ENCODE measurements around the gene DEAF1.

DEAF1 gene

GRCh38 chr11:608791-609251, 86.2 kb downstream of the DEAF1 start:
- no peaks in the 10 kb centered on the region; the same call in 1 of the 2 replicates for H3K36me3 ChIP-seq (ENCODE audit: insufficient read depth)
- H3K27me3 ChIP-seq (ENCODE audit: insufficient read depth, low read depth): no peaks in the 10 kb centered on the region
- no peak for TF ChIP-seq CTCF (conservative IDR thresholded peaks at IDR 0.05; ENCODE audit: low read depth, low read length)
- H4K20me1 ChIP-seq (ENCODE audit: insufficient read depth): no peaks in the 10 kb centered on the region
- H3K4me2 ChIP-seq: no peak overlapping the region
- no peaks in the 10 kb centered on the region for H3K4me1 ChIP-seq (ENCODE audit: low read depth, poor library complexity, severe bottlenecking)
- H3K79me2 ChIP-seq (ENCODE audit: insufficient read depth, low read depth): no peaks in the 10 kb centered on the region
- H2AFZ ChIP-seq (ENCODE audit: low read depth): no peak overlapping the region
- no peak overlapping the region for H3K9ac ChIP-seq
- no peak overlapping the region for H3K4me3 ChIP-seq (IDR thresholded peaks at IDR 0.05; ENCODE audit: insufficient read depth, low read depth, low read length)
- H3K27ac ChIP-seq: no peak overlapping the region

- Histone ChIP-seq H4K20me1 (ENCODE audit: insufficient read depth) (no peaks in the 10 kb centered on the region), H2AFZ (ENCODE audit: low read depth) (no peak overlapping the region), H3K4me2 (no peak overlapping the region), H3K4me1 (ENCODE audit: low read depth, poor library complexity, severe bottlenecking) (no peaks in the 10 kb centered on the region), H3K9ac (no peak overlapping the region), H3K79me2 (ENCODE audit: insufficient read depth, low read depth) (no peaks in the 10 kb centered on the region), H3K4me3 (IDR thresholded peaks at IDR 0.05; ENCODE audit: insufficient read depth, low read depth, low read length) (no peak overlapping the region), H3K36me3 (ENCODE audit: insufficient read depth) (no peaks in the 10 kb centered on the region; the same call in 1 of the 2 replicates), H3K27ac (no peak overlapping the region), H3K27me3 (ENCODE audit: insufficient read depth, low read depth) (no peaks in the 10 kb centered on the region)
- TF ChIP-seq CTCF (conservative IDR thresholded peaks at IDR 0.05; ENCODE audit: low read depth, low read length): no peak
Measured at GRCh38 chr11:607971-608659, 86.9 kb downstream of the DEAF1 start.

- H3K4me3 ChIP-seq (IDR thresholded peaks at IDR 0.05; ENCODE audit: insufficient read depth, low read depth, low read length): no peak overlapping the region
- H3K27me3 ChIP-seq (ENCODE audit: insufficient read depth, low read depth): no peaks in the 10 kb centered on the region
- no peak overlapping the region for H3K27ac ChIP-seq
- no peak for TF ChIP-seq CTCF (conservative IDR thresholded peaks at IDR 0.05; ENCODE audit: low read depth, low read length)
- H3K36me3 ChIP-seq (ENCODE audit: insufficient read depth): no peaks in the 10 kb centered on the region; the same call in 1 of the 2 replicates
- no peaks in the 10 kb centered on the region for H3K4me1 ChIP-seq (ENCODE audit: low read depth, poor library complexity, severe bottlenecking)
- H4K20me1 ChIP-seq (ENCODE audit: insufficient read depth): no peaks in the 10 kb centered on the region
- H3K4me2 ChIP-seq: no peak overlapping the region
- H3K9ac ChIP-seq: no peak overlapping the region
- H3K79me2 ChIP-seq (ENCODE audit: insufficient read depth, low read depth): no peaks in the 10 kb centered on the region
- H2AFZ ChIP-seq (ENCODE audit: low read depth): no peak overlapping the region
Measured at GRCh38 chr11:607020-607780, 87.8 kb downstream of the DEAF1 start.

- no peak overlapping the region for H2AFZ ChIP-seq (ENCODE audit: low read depth)
- no peak overlapping the region for H3K27ac ChIP-seq
- no peaks in the 10 kb centered on the region; the same call in 1 of the 2 replicates for H3K36me3 ChIP-seq (ENCODE audit: insufficient read depth)
- no peak overlapping the region for H3K4me2 ChIP-seq
- H3K4me1 ChIP-seq (ENCODE audit: low read depth, poor library complexity, severe bottlenecking): no peaks in the 10 kb centered on the region
- H3K79me2 ChIP-seq (ENCODE audit: insufficient read depth, low read depth): no peaks in the 10 kb centered on the region
- H3K9ac ChIP-seq: no peak overlapping the region
- H3K27me3 ChIP-seq (ENCODE audit: insufficient read depth, low read depth): no peaks in the 10 kb centered on the region
- no peak overlapping the region for H3K4me3 ChIP-seq (IDR thresholded peaks at IDR 0.05; ENCODE audit: insufficient read depth, low read depth, low read length)
- no peak for TF ChIP-seq CTCF (conservative IDR thresholded peaks at IDR 0.05; ENCODE audit: low read depth, low read length)
- H4K20me1 ChIP-seq (ENCODE audit: insufficient read depth): no peaks in the 10 kb centered on the region
Measured at GRCh38 chr11:606245-606644, 88.8 kb downstream of the DEAF1 start.

Data from KMS-11 (cell line).